Ishikawa (cell line): ENCODE data around the gene ITPA.

Source experiments
- CEBPB ChIP-seq: IDR thresholded peaks from 2 replicates; pipeline ENCODE4 v1.6.1; 2012
- CREB1 ChIP-seq: IDR thresholded peaks from 2 replicates; pipeline ENCODE4 v1.6.1; 2012; ENCODE audit warnings: low read depth
- EGR1 ChIP-seq: IDR thresholded peaks from 2 replicates; pipeline ENCODE4 v1.6.1; 2012
- EP300 ChIP-seq: IDR thresholded peaks from 2 replicates; pipeline ENCODE4 v1.6.1; 2012; ENCODE audit warnings: borderline replicate concordance
- FOXM1 ChIP-seq: IDR thresholded peaks from 2 replicates; pipeline ENCODE4 v1.6.1; 2012; ENCODE audit warnings: low read depth, borderline replicate concordance
- NFIC ChIP-seq: IDR thresholded peaks from 2 replicates; pipeline ENCODE4 v1.6.1; 2012
- RAD21 ChIP-seq: IDR thresholded peaks from 2 replicates; pipeline ENCODE4 v1.6.1; 2012; ENCODE audit warnings: low read depth
- TAF1 ChIP-seq: IDR thresholded peaks from 2 replicates; pipeline ENCODE4 v1.6.1; 2012; ENCODE audit warnings: low read depth, mild to moderate bottlenecking
- TCF12 ChIP-seq: IDR thresholded peaks from 2 replicates; pipeline ENCODE4 v1.6.1; 2012; ENCODE audit warnings: low read depth
- TEAD4 ChIP-seq: IDR thresholded peaks from 2 replicates; pipeline ENCODE4 v1.6.1; 2012
- YY1 ChIP-seq: IDR thresholded peaks from 2 replicates; pipeline ENCODE4 v1.6.1; 2012; ENCODE audit warnings: low read depth
- ZBTB7A ChIP-seq: IDR thresholded peaks from 2 replicates; pipeline ENCODE4 v1.6.1; 2012; ENCODE audit warnings: low read depth
- TF ChIP-seq, protein P1 (sequence below): IDR thresholded peaks from 2 replicates; pipeline ENCODE4 v1.6.1; 2012
- TF ChIP-seq, protein P2 (sequence below): IDR thresholded peaks from 2 replicates; pipeline ENCODE4 v1.6.1; 2012; ENCODE audit warnings: low read depth, mild to moderate bottlenecking
- TF ChIP-seq, protein P3 (sequence below): IDR thresholded peaks from 2 replicates; pipeline ENCODE4 v1.6.1; 2012

ITPA gene

GRCh38 chr20:3164043-3164762 lies 45.1 kb upstream of the ITPA start:
- TF ChIP-seq EGR1 (no peak), CEBPB (no peak), NFIC (no peak), YY1 (no peak), ZBTB7A (no peak), CREB1 (no peak), EP300 (no peak), TCF12 (no peak), TAF1 (no peak), TEAD4 (no peak), RAD21 (no peak), FOXM1 (no peak)
- TF ChIP-seq, protein P1, sequence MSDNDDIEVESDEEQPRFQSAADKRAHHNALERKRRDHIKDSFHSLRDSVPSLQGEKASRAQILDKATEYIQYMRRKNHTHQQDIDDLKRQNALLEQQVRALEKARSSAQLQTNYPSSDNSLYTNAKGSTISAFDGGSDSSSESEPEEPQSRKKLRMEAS: no peak
- TF ChIP-seq, protein P2, sequence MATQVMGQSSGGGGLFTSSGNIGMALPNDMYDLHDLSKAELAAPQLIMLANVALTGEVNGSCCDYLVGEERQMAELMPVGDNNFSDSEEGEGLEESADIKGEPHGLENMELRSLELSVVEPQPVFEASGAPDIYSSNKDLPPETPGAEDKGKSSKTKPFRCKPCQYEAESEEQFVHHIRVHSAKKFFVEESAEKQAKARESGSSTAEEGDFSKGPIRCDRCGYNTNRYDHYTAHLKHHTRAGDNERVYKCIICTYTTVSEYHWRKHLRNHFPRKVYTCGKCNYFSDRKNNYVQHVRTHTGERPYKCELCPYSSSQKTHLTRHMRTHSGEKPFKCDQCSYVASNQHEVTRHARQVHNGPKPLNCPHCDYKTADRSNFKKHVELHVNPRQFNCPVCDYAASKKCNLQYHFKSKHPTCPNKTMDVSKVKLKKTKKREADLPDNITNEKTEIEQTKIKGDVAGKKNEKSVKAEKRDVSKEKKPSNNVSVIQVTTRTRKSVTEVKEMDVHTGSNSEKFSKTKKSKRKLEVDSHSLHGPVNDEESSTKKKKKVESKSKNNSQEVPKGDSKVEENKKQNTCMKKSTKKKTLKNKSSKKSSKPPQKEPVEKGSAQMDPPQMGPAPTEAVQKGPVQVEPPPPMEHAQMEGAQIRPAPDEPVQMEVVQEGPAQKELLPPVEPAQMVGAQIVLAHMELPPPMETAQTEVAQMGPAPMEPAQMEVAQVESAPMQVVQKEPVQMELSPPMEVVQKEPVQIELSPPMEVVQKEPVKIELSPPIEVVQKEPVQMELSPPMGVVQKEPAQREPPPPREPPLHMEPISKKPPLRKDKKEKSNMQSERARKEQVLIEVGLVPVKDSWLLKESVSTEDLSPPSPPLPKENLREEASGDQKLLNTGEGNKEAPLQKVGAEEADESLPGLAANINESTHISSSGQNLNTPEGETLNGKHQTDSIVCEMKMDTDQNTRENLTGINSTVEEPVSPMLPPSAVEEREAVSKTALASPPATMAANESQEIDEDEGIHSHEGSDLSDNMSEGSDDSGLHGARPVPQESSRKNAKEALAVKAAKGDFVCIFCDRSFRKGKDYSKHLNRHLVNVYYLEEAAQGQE: no peak
- TF ChIP-seq, protein P3, sequence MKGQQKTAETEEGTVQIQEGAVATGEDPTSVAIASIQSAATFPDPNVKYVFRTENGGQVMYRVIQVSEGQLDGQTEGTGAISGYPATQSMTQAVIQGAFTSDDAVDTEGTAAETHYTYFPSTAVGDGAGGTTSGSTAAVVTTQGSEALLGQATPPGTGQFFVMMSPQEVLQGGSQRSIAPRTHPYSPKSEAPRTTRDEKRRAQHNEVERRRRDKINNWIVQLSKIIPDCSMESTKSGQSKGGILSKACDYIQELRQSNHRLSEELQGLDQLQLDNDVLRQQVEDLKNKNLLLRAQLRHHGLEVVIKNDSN: no peak

- TF ChIP-seq TCF12: no peak
- TF ChIP-seq, protein P2: no peak
- no peak for TF ChIP-seq RAD21
- TF ChIP-seq FOXM1: no peak
- no peak for TF ChIP-seq TEAD4
- no peak for TF ChIP-seq CREB1
- TF ChIP-seq, protein P3: no peak
Observed at GRCh38 chr20:3164763-3165410, 44.4 kb upstream of the ITPA start.

GRCh38 chr20:3165473-3166337 lies 43.6 kb upstream of the ITPA start:
- TF ChIP-seq, protein P1: no peak
- 0 out of 2 replicates have a peak, but pooled peaks have one; percentile 14 for TF ChIP-seq TCF12

DNA sequence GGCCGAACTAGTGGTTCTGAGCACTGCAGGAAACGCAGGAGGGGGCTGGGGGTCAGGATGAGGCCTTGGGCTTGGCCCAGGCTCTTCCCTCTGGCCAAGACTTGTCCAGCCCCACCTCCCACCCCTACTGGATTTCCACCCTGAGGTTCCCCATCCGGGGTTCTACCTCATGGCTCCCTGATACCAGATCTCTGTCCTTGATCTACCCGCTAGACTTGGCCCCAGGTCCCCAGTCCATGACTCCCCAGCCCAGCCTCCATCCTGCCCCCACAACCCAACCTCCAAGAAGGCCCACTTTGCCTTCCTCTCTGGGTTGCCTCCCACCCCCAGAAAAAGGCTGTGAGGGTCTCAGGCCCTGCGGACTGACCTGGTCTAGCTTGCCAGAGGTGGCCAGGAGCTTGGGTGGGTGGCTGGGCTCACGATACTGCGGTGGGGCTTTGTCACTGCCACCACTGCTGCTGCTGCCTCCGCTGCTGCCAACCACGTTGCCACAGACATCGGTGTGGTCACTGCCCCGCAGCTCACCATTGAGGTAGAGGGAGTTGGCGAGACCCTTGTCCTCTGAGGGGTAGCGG lies 42.9 kb upstream of the ITPA start:
- TF ChIP-seq TCF12 (no peak), EP300 (no peak), TAF1 (no peak), YY1 (no peak), CEBPB (no peak), NFIC (no peak), CREB1 (no peak), RAD21 (no peak), EGR1 (no peak)
- TF ChIP-seq, protein P1: no peak
- TF ChIP-seq, protein P2: no peak
- TF ChIP-seq, protein P3: no peak
